CD4-positive, alpha-beta T cell treated with Interleukin-10 for 1 hour (primary cell): ENCODE data around the gene OR10H4.
"Not testable (repeated sequence)": the region's sequence is repeated elsewhere in the genome, so short reads cannot be mapped to it uniquely, and the experiment has no call there.

Experiments used
- DNase-seq: peaks from one replicate; pipeline ENCODE4 v3.0.0-alpha.2; 2020

OR10H4 gene

GRCh38 chr19:15944401-15944800 is 4.4 kb upstream of the OR10H4 start:
- no peak for DNase-seq

DNA sequence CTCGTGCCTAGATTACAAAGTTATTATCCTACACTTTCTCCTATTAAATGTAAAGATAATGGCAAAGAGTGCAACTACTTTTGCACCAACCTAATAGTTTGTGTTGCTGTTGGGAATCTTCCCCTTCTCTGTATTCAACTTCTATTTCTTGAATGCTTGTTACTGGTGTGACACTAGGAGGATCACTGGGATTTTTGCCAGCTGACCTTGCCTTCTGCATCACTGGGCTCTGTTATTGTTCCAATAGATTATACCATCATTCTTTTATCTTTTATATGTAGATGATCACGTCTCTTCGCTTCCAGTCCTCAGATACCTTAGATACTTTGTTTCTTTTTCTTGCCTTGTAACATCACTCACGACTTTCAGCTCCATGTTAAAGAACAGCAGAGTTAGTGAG is 3.5 kb upstream of the OR10H4 start:
- DNase-seq, result no peak

DNA sequence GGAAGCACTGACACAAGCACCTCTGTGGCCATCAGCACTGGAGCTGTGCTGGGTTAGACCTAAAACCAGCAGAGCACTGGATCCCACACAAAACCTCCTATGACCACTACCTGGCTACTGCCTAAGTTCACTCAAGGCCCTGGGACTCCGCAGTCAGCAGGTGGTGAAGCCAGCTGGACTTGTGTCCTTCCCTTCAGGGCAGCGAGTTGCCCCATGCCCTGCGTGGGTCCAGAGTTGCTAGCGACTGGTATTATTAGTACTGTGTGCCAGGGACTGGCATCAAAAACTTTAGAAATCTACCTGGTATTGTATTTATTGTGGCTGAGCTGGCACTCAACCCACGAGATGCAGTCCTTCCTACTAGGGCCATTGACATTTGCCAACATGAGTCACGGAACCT is 6.0 kb downstream of the OR10H4 start:
- DNase-seq, result no peak

DNA sequence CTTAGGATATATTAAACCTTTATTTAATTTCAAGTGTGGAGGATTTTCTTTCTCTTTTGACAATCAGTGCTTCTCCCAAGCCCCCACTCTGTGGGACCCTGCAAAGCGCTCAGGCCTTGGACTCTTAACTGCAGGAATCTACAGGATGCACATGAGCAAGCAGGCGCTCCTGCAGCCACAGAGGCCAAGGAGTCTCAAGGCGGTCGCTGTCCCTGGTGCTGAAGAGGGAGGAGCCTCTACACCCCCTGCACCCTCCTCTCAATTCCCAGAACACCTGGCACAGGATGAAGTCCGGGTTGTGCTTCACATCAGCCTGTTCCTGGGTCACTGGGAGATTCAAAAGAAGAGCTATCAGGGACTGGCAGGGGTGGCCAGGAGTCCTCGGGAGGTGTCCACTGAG is 13.5 kb downstream of the OR10H4 start:
- DNase-seq, result no peak

DNA sequence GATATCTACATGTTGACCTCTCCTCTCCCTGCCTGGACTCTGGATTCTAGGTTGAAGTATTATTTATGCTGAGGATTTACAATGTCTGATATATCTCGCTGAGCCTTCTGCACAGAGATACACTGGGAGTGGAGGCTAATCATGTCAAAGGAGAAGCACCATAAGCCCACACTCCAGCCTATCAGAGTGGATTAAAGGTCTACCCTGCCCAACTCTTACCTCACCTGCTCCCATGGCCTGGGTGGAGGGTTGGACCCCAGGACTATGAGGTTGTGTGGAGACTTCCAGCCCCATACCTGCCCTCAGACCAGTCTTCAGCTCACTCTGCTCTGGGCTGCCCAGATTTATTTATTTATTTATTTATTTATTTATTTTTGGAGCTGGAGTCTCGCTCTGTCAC is 15.4 kb downstream of the OR10H4 start:
- no peak for DNase-seq

GRCh38 chr19:15971224-15971780 is 22.5 kb downstream of the OR10H4 start:
- no peak for DNase-seq

- DNase-seq, result not testable (repeated sequence)
These were observed 23.2 kb downstream of the OR10H4 start for GRCh38 chr19:15972043-15972442.

DNA sequence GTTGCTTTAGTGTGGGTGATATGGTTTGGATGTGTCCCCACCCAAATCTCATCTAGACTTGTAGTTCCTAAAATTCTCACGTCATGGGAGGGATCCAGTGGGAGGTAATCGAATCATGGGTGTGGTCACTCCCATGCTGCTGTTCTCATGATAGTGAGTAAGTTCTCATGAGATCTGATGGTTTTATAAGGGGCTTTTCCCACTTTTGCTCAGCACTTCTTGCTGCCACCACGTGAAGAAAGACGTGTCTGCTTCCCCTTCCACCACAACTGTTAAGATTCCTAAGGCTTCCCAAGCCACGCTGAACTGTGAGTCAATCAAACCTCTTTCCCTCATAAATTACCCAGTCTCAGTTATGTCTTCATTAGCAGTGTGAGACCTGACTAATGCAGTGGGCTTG is 26.0 kb downstream of the OR10H4 start:
- no peak for DNase-seq

- no peak for DNase-seq
These were observed 28.3 kb downstream of the OR10H4 start for GRCh38 chr19:15976836-15977689.

- no peak for DNase-seq
These were observed 28.9 kb downstream of the OR10H4 start for GRCh38 chr19:15977690-15978089.

DNA sequence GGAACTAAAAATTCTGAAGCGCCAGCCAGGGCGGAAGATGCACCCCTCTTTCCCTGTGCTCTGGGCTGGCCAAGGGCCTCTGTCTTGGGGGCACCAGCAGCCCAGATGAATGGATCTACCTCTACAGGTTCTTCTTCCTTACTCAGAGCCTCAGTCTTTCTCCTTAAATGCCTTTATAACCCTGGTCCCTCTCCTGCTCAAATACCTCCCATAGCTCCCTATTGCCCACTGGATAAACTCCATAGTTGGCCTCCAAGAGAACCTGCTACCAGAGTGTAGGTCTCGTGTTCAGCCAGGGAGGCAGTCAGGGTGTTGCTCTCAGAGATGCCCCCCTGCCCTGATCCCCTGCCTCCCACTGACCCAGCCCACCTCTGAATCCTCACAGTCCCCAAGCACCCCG is 30.5 kb downstream of the OR10H4 start:
- no peak for DNase-seq

GRCh38 chr19:15985831-15986230 is 37.0 kb downstream of the OR10H4 start:
- DNase-seq, result not testable (repeated sequence)

GRCh38 chr19:15986701-15987100 is 37.9 kb downstream of the OR10H4 start:
- no peak for DNase-seq

- no peak for DNase-seq
These were observed 41.1 kb downstream of the OR10H4 start for GRCh38 chr19:15989889-15990288.

DNA sequence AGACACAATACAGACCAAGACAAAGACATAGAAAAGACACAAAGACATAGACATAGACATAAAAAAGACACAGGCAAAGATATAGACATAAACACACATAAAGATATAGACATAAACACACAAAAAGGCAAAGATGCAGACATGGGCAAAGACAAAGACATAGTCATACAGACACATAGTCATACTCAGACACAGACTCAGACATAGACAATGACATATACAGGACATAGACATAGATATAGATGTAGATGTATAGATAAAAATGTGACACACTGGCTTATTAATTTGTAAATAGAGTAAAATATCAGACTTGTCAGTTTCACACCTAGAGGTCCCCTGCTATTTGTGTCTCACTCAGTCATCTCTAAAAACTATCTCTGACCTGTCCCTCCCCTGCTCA is 42.8 kb downstream of the OR10H4 start:
- DNase-seq, result no peak

DNA sequence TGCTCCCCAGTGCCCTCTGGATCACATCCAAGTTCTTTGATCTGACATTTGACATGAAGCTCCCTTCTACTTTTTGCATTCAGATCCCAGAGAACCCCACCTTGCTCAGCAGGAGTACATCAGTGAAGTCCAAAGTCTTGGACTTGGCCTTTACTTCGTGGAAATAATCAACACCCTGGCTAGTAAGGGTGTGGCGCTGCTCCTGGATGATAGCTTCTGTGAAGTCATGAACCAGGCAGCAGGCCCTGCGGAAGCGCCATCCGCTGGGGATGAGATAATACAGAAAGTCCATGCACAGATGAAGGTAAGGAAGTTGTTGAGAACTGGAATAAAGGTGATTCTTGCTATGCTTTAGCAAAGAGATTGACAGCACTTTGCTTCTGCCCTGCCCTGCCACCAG is 43.2 kb downstream of the OR10H4 start:
- DNase-seq, result no peak

DNA sequence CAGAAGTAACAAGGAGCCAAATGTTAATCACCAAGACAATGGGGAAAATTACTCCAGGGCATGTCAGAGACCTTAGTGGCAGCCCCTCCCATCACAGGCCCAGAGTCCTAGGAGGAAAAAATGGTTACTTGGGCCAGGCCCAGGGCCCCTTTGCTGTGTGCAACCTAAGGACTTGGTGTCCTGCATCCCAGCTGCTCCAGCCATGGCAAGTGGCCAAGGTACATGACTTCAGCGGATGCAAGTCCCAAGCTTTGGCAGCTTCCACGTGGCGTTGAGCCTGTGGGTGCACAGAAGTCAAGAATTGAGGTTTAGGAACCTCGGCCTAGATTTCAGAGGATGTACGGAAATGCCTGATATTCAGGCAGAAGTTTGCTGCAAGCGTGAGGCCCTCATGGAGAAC is 46.7 kb downstream of the OR10H4 start:
- no peak for DNase-seq

DNA sequence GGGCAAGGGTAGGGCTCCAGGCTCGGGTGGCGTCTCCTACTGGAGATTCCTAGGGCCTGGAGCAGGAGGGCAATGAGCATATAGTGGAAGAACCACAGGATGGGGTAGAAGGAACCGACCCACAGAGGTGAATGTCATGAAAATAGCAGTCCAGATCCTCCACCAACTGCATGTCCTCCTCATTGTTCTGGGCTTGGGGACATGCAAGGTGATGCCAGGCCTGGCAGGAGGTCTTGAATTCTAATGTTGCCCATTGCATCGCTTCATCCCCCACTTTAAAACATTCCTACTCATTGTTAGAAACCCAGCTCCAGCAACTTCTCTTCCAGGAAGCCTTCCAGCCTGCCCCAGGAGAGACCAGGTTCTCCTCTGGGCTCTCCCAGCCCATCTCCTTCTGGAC is 49.4 kb downstream of the OR10H4 start:
- no peak for DNase-seq
